SU-DHL-6 (cell line): Measurements from ENCODE around the gene TUBAL3.

Source experiments
- EZH2phosphoT487 ChIP-seq: fragments of 200-600 bp; sonication (generic), shearing (Covaris generic); conservative IDR thresholded peaks from 2 replicates; pipeline ENCODE4 v1.6.1; 2018; ENCODE audit warnings: mild to moderate bottlenecking, antibody characterized with exemption, low read length, moderate library complexity, mixed read lengths
- TF ChIP-seq, protein P1 (sequence below): fragments of 200-600 bp; sonication (generic); IDR thresholded peaks from one replicate; pipeline ENCODE4 v1.5.1; 2017; ENCODE audit warnings: antibody characterized with exemption, mild to moderate bottlenecking, low read length, moderate library complexity; ENCODE audit not compliant: insufficient read depth, poor library complexity, severe bottlenecking

DNA sequence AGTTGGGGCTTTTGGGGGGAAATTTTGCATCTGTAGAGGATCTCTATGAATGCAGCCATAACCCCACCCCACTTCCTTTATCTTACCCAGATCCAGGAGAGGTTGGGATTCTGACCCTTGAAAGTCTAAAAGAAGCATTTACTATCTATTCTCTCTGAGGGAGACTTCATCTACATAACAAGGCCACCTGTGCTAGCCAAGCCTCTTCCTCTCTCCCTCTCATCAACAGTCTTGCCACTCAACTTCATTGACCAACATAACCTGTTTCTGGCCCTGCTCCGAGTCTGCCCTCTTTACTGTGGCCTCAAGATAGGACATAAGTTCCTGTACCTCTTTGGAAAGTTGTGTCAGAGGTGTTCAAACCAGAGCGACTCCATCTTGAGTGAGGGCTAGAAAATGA lies 19.4 kb downstream of the TUBAL3 start:
- TF ChIP-seq, protein P1, sequence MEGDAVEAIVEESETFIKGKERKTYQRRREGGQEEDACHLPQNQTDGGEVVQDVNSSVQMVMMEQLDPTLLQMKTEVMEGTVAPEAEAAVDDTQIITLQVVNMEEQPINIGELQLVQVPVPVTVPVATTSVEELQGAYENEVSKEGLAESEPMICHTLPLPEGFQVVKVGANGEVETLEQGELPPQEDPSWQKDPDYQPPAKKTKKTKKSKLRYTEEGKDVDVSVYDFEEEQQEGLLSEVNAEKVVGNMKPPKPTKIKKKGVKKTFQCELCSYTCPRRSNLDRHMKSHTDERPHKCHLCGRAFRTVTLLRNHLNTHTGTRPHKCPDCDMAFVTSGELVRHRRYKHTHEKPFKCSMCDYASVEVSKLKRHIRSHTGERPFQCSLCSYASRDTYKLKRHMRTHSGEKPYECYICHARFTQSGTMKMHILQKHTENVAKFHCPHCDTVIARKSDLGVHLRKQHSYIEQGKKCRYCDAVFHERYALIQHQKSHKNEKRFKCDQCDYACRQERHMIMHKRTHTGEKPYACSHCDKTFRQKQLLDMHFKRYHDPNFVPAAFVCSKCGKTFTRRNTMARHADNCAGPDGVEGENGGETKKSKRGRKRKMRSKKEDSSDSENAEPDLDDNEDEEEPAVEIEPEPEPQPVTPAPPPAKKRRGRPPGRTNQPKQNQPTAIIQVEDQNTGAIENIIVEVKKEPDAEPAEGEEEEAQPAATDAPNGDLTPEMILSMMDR, result no peak
- TF ChIP-seq EZH2phosphoT487, result no peak
